Left lung (tissue), 10 donors: ENCODE data around the gene C11orf68. TPM values are rescaled to one million over a fixed set of nuclear protein-coding genes. Genes with fewer than 3 reads are reported as not detected.

Source experiments
- ATAC-seq: fragments of 200-7000 bp; cut with Tn5 transposase; one replicate; pipeline ENCODE4 v1.9.1; 2020; ENCODE audit warnings: moderate library complexity
- DNase-seq, 4 donors: peaks; one replicate each; pipeline ENCODE4 v3.0.0-alpha.2; 2013 to 2020
- H3K27ac ChIP-seq, 2 donors: fragments of 200-600 bp; sonication (generic) in 1 of 2; one replicate each; pipeline versions ENCODE4 v1.5.0 to v1.8.0; 2020 to 2021
- H3K27me3 ChIP-seq, 2 donors: fragments of 200-600 bp; sonication (generic) in 1 of 2; one replicate each; pipeline versions ENCODE4 v1.5.0 to v1.8.0; 2020 to 2021
- H3K36me3 ChIP-seq, 2 donors: fragments of 200-600 bp; sonication (generic) in 1 of 2; one replicate each; pipeline versions ENCODE4 v1.5.0 to v1.8.0; 2020 to 2021
- H3K4me1 ChIP-seq, 2 donors: fragments of 200-600 bp; one replicate each; pipeline ENCODE4 v1.8.0; 2021
- H3K4me3 ChIP-seq, 2 donors: fragments of 200-600 bp; sonication (generic) in 1 of 2; one replicate each; pipeline versions ENCODE4 v1.5.0 to v1.8.0; 2020 to 2021; ENCODE audit warnings: mild to moderate bottlenecking in 1 of 2
- H3K9me3 ChIP-seq, 2 donors: fragments of 200-600 bp; sonication (generic) in 1 of 2; one replicate each; pipeline versions ENCODE4 v1.5.0 to v1.8.0; 2020 to 2021
- intact Hi-C, 2 donors: fragments of 100-400 bp; cut with DNase I; formaldehyde crosslinking; loops; one replicate each; pipeline versions ENCODE4 v1.11.2 to v1.14.2; 2022
- polyA plus RNA-seq, 6 donors: library from polyadenylated mRNA; unstranded; fragments of 120-200 nt; gene quantifications; one replicate each; pipeline ENCODE4 v1.2.1, GENCODE V29; 2013; ENCODE audit not compliant: insufficient read length in 6 of 6
- total RNA-seq, 2 donors: library from RNA; stranded (reverse); fragmentation: NEBNext Ultra II Directional; extraction: Animal tissue kit (Norgen Biotek cat#: 25700); gene quantifications; one replicate each; pipeline ENCODE4 v1.2.1, GENCODE V29; 2021
- TF ChIP-seq, protein P1 (sequence below), 2 donors: fragments of 200-600 bp; sonication (generic) in 1 of 2; IDR thresholded peaks; one replicate each; pipeline versions ENCODE4 v1.5.0 to v1.8.0; 2021; ENCODE audit warnings: antibody characterized with exemption in 2 of 2
- donor health status: DM: no; HTN: yes; CAD: no.
- donor health status: DM: no; HTN: no; CAD: no.

The C11orf68 gene
- total and polyA plus RNA-seq, 8 donors, result 29.6 to 36.9 (median 34.2) TPM

- intact Hi-C loops, result no loop called here
- H3K36me3 ChIP-seq, result peaks cover 0 to 66% of the 10 kb centered on the region in 2 donors
- DNase-seq (no peak), ATAC-seq (no peak)
- no peak overlapping the region for H3K27ac ChIP-seq
- no peaks in the 10 kb centered on the region for H3K9me3 ChIP-seq
- H3K4me1 ChIP-seq, result peaks cover 19 to 47% of the 10 kb centered on the region in 2 donors
- TF ChIP-seq, protein P1, sequence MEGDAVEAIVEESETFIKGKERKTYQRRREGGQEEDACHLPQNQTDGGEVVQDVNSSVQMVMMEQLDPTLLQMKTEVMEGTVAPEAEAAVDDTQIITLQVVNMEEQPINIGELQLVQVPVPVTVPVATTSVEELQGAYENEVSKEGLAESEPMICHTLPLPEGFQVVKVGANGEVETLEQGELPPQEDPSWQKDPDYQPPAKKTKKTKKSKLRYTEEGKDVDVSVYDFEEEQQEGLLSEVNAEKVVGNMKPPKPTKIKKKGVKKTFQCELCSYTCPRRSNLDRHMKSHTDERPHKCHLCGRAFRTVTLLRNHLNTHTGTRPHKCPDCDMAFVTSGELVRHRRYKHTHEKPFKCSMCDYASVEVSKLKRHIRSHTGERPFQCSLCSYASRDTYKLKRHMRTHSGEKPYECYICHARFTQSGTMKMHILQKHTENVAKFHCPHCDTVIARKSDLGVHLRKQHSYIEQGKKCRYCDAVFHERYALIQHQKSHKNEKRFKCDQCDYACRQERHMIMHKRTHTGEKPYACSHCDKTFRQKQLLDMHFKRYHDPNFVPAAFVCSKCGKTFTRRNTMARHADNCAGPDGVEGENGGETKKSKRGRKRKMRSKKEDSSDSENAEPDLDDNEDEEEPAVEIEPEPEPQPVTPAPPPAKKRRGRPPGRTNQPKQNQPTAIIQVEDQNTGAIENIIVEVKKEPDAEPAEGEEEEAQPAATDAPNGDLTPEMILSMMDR (IDR thresholded peaks at IDR 0.05), result no peak
- H3K4me3 ChIP-seq, result no peak overlapping the region
- H3K27me3 ChIP-seq, result no peaks in the 10 kb centered on the region
These were observed 46.0 kb upstream of the C11orf68 start for GRCh38 chr11:65964906-65965305.

- Histone ChIP-seq H3K27ac (peak overlapping the region; percentile 81 to 95), H3K27me3 (no peaks in the 10 kb centered on the region), H3K4me3 (peak overlapping the region; percentile 84 to 95), H3K36me3 (peaks cover 0 to 38% of the 10 kb centered on the region in 2 donors), H3K4me1 (peaks cover 15 to 28% of the 10 kb centered on the region in 2 donors), H3K9me3 (no peaks in the 10 kb centered on the region)
- ATAC-seq (no peak), DNase-seq (no peak)
- TF ChIP-seq, protein P1 (IDR thresholded peaks at IDR 0.05), result no peak
- intact Hi-C loops, result no loop called here
These were observed 43.3 kb upstream of the C11orf68 start for GRCh38 chr11:65962141-65962564.

GRCh38 chr11:65961267-65962140 is 42.6 kb upstream of the C11orf68 start, which contains the start of gene SART1:
TSS of gene SART1 (plus strand) at chr11:65961734. CDS start at chr11:65961781, 47 bp downstream.
- DNase-seq (peak; percentile 97 to 99 (median 98)), ATAC-seq (peak; percentile 99)
- Histone ChIP-seq H3K27ac (peak within 1 kb of the TSS; percentile 81 to 95), H3K4me3 (peak within 1 kb of the TSS; percentile 84 to 95), H3K4me1 (peaks cover 15 to 28% of the 10 kb centered on the region in 2 donors), H3K9me3 (no peaks in the 10 kb centered on the region), H3K36me3 (peaks cover 0 to 32% of the 10 kb centered on the region in 2 donors), H3K27me3 (no peaks in the 10 kb centered on the region)
- TF ChIP-seq, protein P1 (IDR thresholded peaks at IDR 0.05), result no peak
- intact Hi-C loops, result no loop called here

DNA sequence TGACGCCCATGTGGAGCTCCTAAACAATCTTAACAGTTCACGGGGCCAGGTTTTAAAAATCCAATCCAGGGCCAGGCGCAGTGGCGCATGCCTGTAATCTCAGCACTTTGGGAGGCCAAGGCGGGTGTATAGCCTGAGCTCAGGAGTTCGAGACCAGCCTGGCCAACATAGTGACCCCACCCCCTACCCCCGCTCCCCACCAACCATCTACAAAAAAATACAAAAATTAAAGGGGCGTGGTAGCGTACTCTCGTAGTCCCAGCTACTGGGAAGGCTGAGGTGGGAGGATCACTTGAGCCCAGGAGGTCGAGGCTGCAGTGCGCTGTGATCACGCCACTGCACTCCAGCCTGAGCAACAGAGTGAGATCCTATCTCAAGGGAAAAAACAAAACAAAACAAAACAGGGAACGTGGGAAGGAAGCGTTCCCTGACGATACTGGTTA is 42.0 kb upstream of the C11orf68 start:
- H3K4me3 ChIP-seq, result peak overlapping the region; percentile 84 to 95
- intact Hi-C loops, result no loop called here

More for the DNA sequence above, 42.0 kb upstream of the C11orf68 start:
- Histone ChIP-seq H3K36me3 (peaks cover 0 to 25% of the 10 kb centered on the region in 2 donors), H3K27me3 (peaks cover 0 to under 1% of the 10 kb centered on the region in 2 donors), H3K9me3 (no peaks in the 10 kb centered on the region), H3K4me1 (peaks cover 15 to 28% of the 10 kb centered on the region in 2 donors), H3K27ac (peak overlapping the region; percentile 81 to 95)
- DNase-seq (peak in 1 of 4 donors; percentile 6), ATAC-seq (no peak)
- TF ChIP-seq, protein P1 (IDR thresholded peaks at IDR 0.05), result no peak
